Suppressor macrophage (primary cell): ENCODE results near the gene CLEC16A.

Experiments
- DNase-seq, 4 experiments: peaks; one replicate each; pipeline ENCODE4 v3.0.0-alpha.2; 2020 to 2022
- total RNA-seq, 17 experiments: gene quantifications; one replicate each; lab custom pipeline; 2026; ENCODE audit warnings: mixed read lengths in 6 of 17, inconsistent platforms in 3 of 17; lab: John Stamatoyannopoulos, UW

The CLEC16A gene, protein sequence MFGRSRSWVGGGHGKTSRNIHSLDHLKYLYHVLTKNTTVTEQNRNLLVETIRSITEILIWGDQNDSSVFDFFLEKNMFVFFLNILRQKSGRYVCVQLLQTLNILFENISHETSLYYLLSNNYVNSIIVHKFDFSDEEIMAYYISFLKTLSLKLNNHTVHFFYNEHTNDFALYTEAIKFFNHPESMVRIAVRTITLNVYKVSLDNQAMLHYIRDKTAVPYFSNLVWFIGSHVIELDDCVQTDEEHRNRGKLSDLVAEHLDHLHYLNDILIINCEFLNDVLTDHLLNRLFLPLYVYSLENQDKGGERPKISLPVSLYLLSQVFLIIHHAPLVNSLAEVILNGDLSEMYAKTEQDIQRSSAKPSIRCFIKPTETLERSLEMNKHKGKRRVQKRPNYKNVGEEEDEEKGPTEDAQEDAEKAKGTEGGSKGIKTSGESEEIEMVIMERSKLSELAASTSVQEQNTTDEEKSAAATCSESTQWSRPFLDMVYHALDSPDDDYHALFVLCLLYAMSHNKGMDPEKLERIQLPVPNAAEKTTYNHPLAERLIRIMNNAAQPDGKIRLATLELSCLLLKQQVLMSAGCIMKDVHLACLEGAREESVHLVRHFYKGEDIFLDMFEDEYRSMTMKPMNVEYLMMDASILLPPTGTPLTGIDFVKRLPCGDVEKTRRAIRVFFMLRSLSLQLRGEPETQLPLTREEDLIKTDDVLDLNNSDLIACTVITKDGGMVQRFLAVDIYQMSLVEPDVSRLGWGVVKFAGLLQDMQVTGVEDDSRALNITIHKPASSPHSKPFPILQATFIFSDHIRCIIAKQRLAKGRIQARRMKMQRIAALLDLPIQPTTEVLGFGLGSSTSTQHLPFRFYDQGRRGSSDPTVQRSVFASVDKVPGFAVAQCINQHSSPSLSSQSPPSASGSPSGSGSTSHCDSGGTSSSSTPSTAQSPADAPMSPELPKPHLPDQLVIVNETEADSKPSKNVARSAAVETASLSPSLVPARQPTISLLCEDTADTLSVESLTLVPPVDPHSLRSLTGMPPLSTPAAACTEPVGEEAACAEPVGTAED
- total RNA-seq, result 18.0 to 59.0 (median 31.2) reads per million in 17 experiments

DNA sequence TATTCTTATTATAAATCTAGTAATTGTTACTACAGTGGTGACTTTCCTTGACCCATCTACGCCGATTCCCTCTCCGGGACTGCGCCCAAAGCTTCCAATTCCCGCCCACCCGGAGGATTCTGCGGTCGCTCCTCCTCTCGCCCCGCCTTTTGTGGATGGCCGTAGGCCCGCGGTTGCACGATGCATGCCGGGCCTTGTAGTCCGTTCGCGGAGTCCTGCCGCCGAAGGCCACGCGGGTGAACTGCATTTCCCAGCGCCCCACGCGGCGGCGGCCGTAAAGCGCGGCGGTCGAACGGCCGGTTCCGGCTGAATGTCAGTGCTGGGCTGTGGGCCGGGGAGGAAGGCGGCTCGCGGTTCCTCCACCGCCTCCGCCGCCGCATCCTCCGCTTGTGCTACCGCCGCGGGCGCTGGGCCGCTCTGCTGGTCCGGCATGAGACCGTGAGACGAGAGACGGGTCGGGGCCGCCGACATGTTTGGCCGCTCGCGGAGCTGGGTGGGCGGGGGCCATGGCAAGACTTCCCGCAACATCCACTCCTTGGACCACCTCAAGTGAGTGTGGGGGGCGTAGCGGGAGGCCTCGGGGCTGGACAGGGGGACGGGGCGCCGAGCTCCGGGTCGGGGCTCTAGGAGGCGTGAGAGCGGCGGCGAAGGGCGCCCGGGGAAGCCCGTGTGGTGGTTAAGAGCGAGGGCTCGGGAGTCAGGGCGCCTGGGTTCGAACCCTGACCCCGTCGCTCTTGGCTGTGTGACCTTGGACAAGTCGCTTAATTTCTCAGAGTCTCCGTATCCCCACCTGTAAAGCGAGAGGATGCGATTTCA is at the start of gene CLEC16A:
Gene CLEC16A (plus strand): TSS at position 316 of the 816 bp plus-strand sequence. CDS start 154 bp downstream, at position 470.
- peak; percentile 97 to 99 (median 98) for DNase-seq

DNA sequence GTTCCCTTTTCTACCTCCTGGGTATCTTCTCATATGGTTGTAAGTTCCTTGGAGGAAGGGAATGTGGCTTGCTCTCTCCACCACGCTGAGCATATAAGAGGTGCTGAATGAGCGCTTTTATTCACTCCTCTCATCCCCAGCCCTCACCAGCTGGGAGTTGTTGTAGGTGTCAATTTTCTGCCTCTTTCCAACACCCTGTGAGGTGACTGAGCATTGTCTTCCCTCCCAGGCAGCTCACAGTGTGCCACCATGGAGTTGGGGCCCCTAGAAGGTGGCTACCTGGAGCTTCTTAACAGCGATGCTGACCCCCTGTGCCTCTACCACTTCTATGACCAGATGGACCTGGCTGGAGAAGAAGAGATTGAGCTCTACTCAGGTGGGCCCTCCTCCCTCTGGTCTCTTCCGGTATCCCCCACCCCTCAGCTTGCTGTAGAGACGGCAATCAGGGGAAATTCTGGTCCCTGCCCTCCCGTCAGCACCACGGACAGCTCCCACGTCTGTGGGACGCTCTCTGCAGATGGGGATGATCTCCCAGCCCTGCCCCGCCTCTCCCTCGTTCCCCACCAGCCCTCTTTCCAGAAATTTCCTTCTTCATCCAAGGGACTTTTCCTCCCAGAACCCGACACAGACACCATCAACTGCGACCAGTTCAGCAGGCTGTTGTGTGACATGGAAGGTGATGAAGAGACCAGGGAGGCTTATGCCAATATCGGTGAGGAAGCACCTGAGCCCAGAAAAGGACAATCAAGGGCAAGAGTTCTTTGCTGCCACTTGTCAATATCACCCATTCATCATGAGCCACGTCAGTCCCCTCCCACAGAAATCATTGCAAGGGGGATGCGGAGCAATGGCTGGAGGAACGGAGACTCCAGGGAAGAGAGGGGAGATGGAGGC is 49.1 kb upstream of the CLEC16A start:
- peak; percentile 66 to 86 (median 72) for DNase-seq

DNA sequence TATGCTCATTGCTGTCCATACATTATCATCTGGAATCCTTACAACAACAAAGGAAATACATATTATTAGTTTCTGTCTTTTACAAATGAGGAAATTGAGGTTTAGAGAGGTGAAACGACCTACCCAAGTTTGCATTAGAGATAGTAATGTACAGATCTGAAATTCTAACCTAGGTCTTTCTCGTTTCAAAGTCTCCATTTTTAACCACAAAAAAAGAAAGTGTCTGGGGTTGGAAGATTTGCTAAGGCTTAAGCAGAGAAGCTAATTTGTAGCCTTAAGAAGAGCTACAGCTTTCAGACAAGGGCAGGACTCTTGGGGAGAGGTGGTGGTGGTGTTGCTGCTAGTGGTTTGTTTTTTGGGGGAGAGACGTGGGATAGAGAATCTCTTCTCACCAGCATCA is 48.2 kb upstream of the CLEC16A start:
- DNase-seq, result no peak

DNA sequence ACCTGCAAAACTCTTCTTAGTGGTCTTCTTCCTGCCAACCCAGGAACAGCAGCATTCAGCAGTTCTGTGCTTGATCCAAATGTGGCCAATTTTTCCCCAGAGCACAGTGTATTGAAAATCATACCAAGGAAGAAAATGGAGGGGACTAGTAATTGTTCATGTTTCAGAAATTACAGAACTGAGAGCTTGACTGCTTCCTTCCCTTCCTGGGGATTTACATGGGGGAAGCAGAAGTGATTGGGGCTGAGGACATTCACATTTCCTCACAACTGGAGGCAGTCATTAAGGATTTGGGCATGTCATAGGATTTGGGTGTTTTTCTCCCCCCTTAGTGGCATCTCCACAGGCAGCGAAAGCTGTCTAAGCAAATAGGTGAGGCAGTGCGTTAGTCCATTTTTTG is 47.6 kb upstream of the CLEC16A start:
- peak; percentile 61 to 83 (median 72) for DNase-seq

DNA sequence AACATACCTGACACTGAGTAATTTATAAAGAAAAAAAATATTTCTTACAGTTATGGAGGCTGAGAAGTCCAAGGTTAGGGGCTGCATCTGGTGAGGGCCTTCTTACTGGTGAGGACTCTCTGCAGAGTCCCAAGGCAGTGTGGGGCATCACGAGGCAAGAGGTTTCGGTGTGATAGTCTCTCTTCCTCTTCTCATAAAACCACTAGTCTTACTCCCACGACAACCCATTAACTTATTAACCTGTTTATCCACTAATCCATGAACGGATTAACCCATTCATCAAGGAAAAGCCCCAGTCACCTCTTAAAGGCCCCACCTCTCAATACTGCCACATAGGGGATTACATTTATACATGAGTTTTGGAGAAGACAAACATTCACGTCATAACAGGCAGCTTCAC is 47.2 kb upstream of the CLEC16A start:
- peak; percentile 26 to 64 (median 61) for DNase-seq

DNA sequence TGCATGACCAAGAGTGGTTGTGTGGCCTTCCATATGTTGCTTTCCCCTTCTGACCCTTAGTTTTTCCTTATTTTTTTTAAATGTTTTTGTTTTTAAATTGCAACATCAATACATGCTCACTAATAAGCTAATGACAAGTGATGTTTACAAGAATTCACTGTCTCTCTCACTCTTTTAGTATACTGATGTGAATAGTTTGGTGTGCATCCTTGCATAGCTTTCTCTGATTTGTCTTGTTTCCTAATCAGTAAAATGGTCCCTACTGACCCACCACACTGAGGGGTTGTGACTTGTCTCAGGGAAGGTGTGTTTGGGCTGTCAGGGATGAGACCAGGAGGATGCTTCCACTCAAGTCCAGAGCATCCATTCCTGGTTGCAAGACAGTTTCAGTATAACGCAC is 41.4 kb upstream of the CLEC16A start:
- no peak for DNase-seq

DNA sequence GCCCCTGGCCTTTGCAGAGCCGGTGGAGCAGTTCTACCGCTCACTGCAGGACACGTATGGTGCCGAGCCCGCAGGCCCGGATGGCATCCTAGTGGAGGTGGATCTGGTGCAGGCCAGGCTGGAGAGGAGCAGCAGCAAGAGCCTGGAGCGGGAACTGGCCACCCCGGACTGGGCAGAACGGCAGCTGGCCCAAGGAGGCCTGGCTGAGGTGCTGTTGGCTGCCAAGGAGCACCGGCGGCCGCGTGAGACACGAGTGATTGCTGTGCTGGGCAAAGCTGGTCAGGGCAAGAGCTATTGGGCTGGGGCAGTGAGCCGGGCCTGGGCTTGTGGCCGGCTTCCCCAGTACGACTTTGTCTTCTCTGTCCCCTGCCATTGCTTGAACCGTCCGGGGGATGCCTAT is 37.9 kb upstream of the CLEC16A start:
- DNase-seq, result no peak

DNA sequence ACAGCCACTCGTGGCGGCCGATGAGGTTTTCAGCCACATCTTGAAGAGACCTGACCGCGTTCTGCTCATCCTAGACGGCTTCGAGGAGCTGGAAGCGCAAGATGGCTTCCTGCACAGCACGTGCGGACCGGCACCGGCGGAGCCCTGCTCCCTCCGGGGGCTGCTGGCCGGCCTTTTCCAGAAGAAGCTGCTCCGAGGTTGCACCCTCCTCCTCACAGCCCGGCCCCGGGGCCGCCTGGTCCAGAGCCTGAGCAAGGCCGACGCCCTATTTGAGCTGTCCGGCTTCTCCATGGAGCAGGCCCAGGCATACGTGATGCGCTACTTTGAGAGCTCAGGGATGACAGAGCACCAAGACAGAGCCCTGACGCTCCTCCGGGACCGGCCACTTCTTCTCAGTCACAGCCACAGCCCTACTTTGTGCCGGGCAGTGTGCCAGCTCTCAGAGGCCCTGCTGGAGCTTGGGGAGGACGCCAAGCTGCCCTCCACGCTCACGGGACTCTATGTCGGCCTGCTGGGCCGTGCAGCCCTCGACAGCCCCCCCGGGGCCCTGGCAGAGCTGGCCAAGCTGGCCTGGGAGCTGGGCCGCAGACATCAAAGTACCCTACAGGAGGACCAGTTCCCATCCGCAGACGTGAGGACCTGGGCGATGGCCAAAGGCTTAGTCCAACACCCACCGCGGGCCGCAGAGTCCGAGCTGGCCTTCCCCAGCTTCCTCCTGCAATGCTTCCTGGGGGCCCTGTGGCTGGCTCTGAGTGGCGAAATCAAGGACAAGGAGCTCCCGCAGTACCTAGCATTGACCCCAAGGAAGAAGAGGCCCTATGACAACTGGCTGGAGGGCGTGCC is 37.2 kb upstream of the CLEC16A start:
- DNase-seq, result no peak

DNA sequence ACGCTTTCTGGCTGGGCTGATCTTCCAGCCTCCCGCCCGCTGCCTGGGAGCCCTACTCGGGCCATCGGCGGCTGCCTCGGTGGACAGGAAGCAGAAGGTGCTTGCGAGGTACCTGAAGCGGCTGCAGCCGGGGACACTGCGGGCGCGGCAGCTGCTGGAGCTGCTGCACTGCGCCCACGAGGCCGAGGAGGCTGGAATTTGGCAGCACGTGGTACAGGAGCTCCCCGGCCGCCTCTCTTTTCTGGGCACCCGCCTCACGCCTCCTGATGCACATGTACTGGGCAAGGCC is 36.7 kb upstream of the CLEC16A start:
- DNase-seq, result no peak

DNA sequence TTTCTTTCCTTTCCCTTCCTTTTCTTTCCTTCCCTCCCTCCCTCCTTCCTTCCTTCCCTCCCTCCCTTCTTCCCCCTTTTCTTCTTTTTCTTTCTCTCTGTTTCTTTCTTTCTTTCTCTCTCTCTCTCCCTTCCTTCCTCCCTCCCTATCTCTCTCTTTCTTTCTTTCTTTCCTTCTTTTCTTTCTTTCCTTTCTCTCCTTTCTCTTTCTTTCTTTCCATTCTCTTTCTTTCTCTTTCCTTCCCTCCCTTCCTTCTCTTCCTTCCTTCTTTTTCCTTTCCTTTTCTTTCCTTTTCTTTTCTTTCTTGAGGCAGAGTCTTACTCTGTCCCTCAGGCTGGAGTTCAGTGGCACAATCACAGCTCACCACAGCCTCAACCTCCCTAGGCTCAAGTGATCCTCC is 33.1 kb upstream of the CLEC16A start:
- DNase-seq, result no peak

DNA sequence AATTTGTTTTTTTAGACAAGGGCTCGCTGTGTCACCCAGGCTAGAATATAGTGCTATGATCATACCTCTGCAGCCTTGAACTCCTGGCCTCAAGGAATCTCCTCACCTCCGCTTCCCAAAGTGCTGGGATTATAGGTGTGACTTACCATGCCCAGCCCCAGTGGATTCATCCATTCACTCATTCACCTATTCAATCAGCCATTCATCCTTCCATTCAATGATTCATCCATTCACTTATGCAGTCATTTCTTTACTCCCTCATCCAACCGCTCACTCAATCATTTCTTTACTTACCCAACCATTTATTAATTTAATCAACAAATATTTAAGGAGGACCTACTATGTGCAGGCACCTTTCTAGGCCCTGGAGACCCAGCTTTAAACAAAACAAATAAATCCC is 27.8 kb upstream of the CLEC16A start:
- no peak for DNase-seq

DNA sequence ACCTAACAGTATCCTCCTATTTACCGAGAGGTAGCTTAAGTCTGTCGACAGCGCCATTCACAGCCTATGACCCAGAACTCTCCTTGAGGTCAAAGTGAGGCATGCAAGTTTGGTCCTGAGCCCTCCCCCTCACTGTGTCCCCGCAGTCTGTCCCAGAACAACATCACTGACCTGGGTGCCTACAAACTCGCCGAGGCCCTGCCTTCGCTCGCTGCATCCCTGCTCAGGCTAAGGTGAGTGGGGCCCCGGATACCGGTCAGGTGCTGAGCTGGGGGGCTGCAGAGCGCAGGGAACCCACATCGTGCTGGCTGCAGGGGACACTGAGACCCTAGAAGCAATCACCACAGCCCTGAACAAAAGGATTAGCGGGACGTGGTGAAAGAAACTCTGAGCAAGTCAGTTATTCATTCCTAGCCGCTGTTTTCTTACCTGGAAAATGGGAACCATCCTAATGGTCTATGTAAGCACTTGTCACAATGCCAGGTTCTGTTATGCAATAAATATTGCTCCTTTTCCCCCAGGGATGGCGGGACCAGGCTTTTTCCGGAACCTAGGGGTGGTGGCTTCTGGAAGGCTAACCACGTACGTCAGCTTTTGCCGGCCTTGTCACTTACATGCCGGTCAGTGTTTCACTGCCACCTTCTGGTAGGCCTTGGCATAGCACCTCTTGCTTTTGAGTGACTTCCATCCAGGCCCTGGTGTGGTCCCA is 25.9 kb upstream of the CLEC16A start:
- peak; percentile 95 to 96 (median 96) for DNase-seq

DNA sequence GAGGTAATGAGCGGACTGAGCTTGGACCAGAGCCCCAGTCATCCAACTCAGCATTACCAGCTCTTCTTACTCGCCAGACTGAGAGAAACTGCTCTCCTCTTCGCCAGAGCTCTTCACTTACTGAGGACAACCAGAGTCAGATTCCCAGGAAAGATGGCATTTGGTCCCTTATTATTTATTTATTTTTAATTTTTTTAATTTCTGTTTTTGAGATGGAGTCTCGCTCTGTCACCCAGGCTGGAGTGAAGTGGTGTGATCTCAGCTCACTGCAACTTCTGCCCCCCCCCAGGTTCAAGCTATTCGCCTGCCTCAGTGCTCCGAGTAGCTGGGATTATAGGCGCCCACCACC is 25.4 kb upstream of the CLEC16A start:
- no peak for DNase-seq

DNA sequence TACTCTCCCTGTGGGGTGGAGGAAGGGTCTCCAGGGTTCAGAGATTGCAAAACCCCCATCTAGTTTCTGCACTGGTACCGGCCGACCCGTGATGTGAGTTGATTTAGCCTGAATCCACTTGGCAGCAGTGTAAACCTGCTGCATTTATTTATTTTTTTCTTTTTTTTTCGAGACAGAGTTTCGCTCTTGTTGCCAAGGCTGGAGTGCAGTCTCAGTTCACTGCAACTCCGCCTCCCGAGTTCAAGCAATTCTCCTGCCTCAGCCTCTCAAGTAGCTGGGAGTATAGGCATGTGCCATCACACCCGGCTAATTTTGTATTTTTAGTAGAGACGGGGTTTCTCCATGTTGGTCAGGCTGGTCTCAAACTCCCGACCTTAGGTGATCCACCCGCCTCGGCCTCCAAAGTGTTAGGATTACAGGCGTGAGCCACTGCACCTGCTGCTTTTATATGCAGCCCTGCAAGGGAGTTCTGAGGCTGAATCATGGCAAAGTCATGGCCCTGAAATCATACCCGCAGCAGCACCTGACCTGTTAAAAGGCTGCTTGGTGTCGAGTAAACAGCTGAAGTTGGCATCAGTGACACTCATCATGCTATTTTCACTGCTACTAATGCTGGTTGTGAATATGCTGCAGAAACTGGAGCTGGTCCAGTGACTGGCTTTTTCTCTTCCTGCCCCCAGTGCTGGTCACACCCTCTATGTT is 23.5 kb upstream of the CLEC16A start:
- DNase-seq, result no peak

DNA sequence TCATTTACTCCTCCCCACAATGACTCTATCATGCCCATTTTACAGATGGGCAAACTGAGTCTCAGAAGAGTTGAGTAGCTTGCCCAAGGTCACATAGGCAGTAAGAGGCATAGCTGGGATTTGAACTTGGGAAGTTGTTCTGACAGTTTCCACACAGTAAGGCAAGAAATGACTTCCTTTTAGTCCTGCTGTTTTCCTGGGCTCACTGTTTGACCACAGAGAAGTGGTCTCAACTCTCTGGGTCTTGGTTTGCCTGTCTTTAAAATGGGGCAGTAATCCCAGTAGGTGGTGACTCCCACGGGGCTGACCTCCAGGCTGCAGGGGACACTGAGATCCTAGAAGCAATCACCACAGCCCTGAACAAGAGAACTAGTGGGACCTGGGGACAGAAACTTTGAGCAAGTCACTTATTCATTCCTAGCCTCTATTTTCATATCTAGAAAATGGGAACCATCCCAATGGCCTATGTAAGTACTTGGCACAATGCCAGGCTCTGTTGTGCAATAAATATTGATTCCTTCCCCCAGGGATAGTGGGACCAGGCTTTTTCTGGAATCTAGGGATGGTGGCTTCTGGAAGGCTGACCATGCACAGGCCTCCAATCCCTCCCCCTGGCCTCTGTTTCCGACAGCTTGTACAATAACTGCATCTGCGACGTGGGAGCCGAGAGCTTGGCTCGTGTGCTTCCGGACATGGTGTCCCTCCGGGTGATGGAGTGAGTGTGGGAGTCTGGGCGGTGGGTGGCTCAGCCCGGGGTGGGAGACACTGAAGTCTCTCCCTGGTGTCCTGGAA is 22.6 kb upstream of the CLEC16A start:
- DNase-seq, result peak; percentile 33 to 64 (median 52)

DNA sequence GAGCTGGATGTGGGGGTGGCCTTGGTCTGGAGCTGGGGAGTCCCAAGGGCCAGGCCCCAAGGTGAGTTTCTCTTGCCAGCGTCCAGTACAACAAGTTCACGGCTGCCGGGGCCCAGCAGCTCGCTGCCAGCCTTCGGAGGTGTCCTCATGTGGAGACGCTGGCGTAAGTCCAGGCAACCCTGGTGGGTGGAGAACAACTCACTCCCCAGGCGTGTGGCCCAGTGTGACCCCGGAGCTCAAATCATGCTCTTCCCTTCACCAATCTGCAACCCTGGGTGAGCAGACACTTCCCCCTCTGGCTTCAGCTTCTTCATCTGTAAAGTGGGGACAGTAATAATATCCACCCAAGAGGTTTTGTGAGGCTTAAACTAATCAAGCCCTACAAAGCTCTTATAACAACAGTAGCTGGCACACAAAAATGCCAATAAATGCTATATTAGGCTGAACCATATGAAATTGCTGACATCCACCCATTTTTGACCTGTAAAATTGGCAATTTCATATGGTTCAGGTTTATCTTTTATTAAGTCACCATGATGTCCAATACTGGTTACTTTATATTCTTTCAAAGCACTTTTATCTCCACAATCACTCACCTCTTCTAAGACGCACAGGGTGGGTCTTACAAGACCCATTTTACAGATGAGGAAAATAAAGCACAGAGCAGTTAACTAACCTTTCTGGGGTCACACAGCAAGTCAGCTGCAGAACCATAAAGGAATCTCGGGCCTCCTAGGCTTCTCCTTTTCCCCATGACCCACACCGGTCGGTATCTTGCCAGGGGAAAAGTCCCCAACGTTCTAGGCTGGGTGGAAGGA is 21.8 kb upstream of the CLEC16A start:
- peak; percentile 76 to 90 (median 83) for DNase-seq

DNA sequence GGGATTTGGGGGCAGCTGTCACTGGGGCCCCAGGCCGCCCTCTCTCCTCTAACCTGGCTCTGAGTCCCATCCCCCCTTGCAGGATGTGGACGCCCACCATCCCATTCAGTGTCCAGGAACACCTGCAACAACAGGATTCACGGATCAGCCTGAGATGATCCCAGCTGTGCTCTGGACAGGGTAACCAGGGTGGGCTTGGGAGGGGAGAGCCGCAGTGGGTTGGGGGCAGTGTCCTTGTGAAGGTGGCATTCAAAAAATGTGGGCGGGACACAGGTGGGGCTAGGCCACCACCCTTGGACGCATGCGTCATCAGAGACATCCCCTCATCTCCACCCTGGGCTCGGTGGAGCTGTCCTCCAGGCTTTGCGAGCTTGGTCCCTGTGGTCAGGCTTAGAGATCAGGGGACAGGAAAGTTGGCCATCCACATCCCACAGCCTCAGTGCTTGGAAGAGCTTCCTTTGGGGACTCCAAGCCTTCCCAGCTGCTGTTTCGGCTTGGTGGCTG is 21.2 kb upstream of the CLEC16A start:
- DNase-seq, result no peak
